ENCODE data around the gene SMIM27. TPM values are rescaled to one million over a fixed set of nuclear protein-coding genes. Genes with fewer than 3 reads are reported as not detected.
A peak's percentile ranks its signal among the peaks of the same experiment; 100 is the strongest.

The SMIM27 gene
- total RNA-seq, 1 experiment from 2014 or later: 8.1 TPM

DNA sequence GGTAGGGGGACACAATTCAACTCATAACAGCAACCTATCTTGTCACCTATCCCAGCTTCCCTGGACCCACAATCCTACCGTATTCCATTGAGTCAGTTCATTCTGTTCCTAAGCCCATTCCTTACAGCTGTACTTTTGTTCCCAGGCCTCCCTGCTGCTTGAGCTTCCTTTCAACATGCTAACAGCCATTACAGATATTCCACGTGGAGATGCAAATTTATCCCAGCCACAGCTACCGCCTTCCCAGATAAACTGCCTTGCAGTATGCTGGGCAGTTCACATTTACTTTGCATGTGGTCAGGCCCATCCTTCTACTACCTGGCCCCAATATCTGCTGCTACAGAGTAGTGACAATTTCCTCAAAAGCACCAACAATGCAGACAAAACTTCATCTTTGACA lies 49.1 kb upstream of the SMIM27 start:
- Histone ChIP-seq H3K36me3 (ENCODE audit: control insufficient read depth in 1 of 2, insufficient read depth in 2 of 2, low read length in 2 of 2) (no peaks in the 10 kb centered on the region), H3K4me1 (ENCODE audit: control insufficient read depth in 1 of 2, insufficient read depth in 2 of 2, low read length in 2 of 2) (peaks cover 8 to 33% of the 10 kb centered on the region in 2 experiments; a peak in 3 of 4 replicates), H3K9ac (ENCODE audit: low read length) (no peak overlapping the region), H4K20me1 (ENCODE audit: insufficient read depth) (no peaks in the 10 kb centered on the region), H3K4me3 (replicated peaks in 1 of 2; ENCODE audit: low read depth in 1 of 2, low read length in 2 of 2) (peak overlapping the region in 1 of 2 experiments; percentile 22; a peak in 1 of 4 replicates), H3K9me2 (ENCODE audit: insufficient read depth) (no peaks in the 10 kb centered on the region), H3K79me2 (ENCODE audit: insufficient read depth, low read length) (no peaks in the 10 kb centered on the region; the same call in 1 of the 2 replicates), H3K4me2 (ENCODE audit: low read length) (peak overlapping the region; percentile 54), H3K27me3 (ENCODE audit: insufficient read depth, low read length) (no peaks in the 10 kb centered on the region), H3K9me3 (ENCODE audit: control insufficient read depth in 1 of 2, insufficient read depth in 1 of 2, low read depth in 1 of 2, low read length in 2 of 2) (no peaks in the 10 kb centered on the region), H2AFZ (ENCODE audit: low read depth, low read length, poor library complexity, severe bottlenecking) (no peak overlapping the region), H3K27ac (ENCODE audit: low read depth, low read length) (no peak overlapping the region)
- no peak for TF ChIP-seq CBX3 (IDR thresholded peaks at IDR 0.05; ENCODE audit: low read depth)
- TF ChIP-seq ATF3 (IDR thresholded peaks at IDR 0.05): no peak
- TF ChIP-seq, protein P1, sequence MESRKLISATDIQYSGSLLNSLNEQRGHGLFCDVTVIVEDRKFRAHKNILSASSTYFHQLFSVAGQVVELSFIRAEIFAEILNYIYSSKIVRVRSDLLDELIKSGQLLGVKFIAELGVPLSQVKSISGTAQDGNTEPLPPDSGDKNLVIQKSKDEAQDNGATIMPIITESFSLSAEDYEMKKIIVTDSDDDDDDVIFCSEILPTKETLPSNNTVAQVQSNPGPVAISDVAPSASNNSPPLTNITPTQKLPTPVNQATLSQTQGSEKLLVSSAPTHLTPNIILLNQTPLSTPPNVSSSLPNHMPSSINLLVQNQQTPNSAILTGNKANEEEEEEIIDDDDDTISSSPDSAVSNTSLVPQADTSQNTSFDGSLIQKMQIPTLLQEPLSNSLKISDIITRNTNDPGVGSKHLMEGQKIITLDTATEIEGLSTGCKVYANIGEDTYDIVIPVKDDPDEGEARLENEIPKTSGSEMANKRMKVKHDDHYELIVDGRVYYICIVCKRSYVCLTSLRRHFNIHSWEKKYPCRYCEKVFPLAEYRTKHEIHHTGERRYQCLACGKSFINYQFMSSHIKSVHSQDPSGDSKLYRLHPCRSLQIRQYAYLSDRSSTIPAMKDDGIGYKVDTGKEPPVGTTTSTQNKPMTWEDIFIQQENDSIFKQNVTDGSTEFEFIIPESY (IDR thresholded peaks at IDR 0.05; ENCODE audit: extremely low read depth, insufficient replicate concordance, low read length): no peak
- TF ChIP-seq SP1 (IDR thresholded peaks at IDR 0.05; ENCODE audit: low read depth): no peak
- no peak for TF ChIP-seq EZH2 (IDR thresholded peaks at IDR 0.05)
- no peak for TF ChIP-seq SIN3A (IDR thresholded peaks at IDR 0.05; ENCODE audit: low read depth)
- TF ChIP-seq JUND (IDR thresholded peaks at IDR 0.05): no peak
- no peak for TF ChIP-seq EGR1 (IDR thresholded peaks at IDR 0.05; ENCODE audit: low read depth)
- TF ChIP-seq ZNF274 (IDR thresholded peaks at IDR 0.05; ENCODE audit: low read depth, low read length): no peak
- DNase-seq (ENCODE audit: low read depth, low spot score) (no peak), ATAC-seq (peak; percentile 34; the same call in 1 of the 2 replicates)
- ChIA-PET CTCF (no interaction called here), POLR2A (no interaction called here), RAD21 (ENCODE audit: low non-redundant PET in 1 of 2, low total read pairs in 2 of 2, uncharacterized antibody in 2 of 2, unreplicated experiment in 2 of 2) (no interaction called here)
- intact Hi-C loops (cut with micrococcal nuclease): no loop called here
- no TSS peak for BruUV-seq (replicated peaks)

DNA sequence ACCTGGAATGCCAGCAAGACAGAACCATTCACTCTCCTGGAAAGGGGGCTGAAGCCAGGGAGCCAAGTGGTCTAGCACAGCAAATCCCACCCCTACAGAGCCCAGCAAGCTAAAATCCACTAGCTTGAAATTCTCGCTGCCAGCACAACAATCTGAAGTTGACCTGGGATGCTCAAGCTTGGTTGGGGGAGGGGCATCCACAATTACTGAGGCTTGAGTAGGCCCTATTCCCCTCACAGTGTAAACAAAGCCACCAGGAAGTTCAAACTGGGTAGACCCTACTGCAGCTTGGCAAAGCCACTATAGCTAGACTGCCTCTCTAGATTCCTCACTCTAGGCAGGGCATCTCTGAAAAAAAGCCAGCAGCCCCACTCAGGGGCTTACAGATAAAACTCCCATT lies 43.4 kb upstream of the SMIM27 start:
- no peak for TF ChIP-seq JUND (IDR thresholded peaks at IDR 0.05)
- H3K27me3 ChIP-seq (ENCODE audit: insufficient read depth, low read length): no peaks in the 10 kb centered on the region
- H3K9ac ChIP-seq (ENCODE audit: low read length): no peak overlapping the region
- ATAC-seq (no peak), DNase-seq (ENCODE audit: low read depth, low spot score) (no peak)
- ChIA-PET CTCF (no interaction called here), RAD21 (ENCODE audit: low non-redundant PET in 1 of 2, low total read pairs in 2 of 2, uncharacterized antibody in 2 of 2, unreplicated experiment in 2 of 2) (no interaction called here), POLR2A (no interaction called here)
- H4K20me1 ChIP-seq (ENCODE audit: insufficient read depth): no peaks in the 10 kb centered on the region
- H2AFZ ChIP-seq (ENCODE audit: low read depth, low read length, poor library complexity, severe bottlenecking): no peak overlapping the region
- no peak overlapping the region for H3K27ac ChIP-seq (ENCODE audit: low read depth, low read length)
- no peaks in the 10 kb centered on the region for H3K9me2 ChIP-seq (ENCODE audit: insufficient read depth)
- intact Hi-C loops (cut with micrococcal nuclease): no loop called here
- H3K4me1 ChIP-seq (ENCODE audit: control insufficient read depth in 1 of 2, insufficient read depth in 2 of 2, low read length in 2 of 2): no peaks in the 10 kb centered on the region
- H3K79me2 ChIP-seq (ENCODE audit: insufficient read depth, low read length): no peaks in the 10 kb centered on the region; the same call in 1 of the 2 replicates
- no peaks in the 10 kb centered on the region for H3K36me3 ChIP-seq (ENCODE audit: control insufficient read depth in 1 of 2, insufficient read depth in 2 of 2, low read length in 2 of 2)
- no peak overlapping the region for H3K4me2 ChIP-seq (ENCODE audit: low read length)
- no peak overlapping the region for H3K4me3 ChIP-seq (replicated peaks in 1 of 2; ENCODE audit: low read depth in 1 of 2, low read length in 2 of 2)
- BruUV-seq (replicated peaks): no TSS peak
- no peaks in the 10 kb centered on the region for H3K9me3 ChIP-seq (ENCODE audit: control insufficient read depth in 1 of 2, insufficient read depth in 1 of 2, low read depth in 1 of 2, low read length in 2 of 2)
